Central memory CD4-positive, alpha-beta T cell (primary cell): Measurements from ENCODE around the gene DPP6.
A peak's percentile ranks its signal among the peaks of the same experiment; 100 is the strongest.

ENCODE experiments used
- DNase-seq: peaks from one replicate; pipeline ENCODE4 v3.0.0; 2022

The DPP6 gene

DNA sequence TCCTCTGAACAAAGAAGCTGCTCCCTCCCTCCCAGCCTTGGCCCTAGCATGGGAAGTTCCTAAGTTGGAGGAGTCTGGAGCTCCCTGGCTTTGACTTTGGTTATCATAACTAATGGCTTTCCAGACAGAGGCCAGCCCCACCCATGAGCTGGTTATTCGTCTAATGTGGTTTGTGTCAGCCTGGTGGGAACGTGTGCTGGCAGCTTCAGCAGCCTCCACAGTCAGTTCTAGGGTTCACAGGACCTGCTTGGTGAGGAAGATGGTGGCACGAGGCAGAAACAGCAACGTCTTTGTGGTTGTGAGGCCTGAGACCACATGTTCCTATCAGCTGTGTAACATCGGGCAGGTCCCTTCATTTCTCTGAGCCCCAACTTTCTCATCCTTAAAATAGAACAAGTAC, 847.7 kb downstream of the DPP6 start:
- no peak for DNase-seq

DNA sequence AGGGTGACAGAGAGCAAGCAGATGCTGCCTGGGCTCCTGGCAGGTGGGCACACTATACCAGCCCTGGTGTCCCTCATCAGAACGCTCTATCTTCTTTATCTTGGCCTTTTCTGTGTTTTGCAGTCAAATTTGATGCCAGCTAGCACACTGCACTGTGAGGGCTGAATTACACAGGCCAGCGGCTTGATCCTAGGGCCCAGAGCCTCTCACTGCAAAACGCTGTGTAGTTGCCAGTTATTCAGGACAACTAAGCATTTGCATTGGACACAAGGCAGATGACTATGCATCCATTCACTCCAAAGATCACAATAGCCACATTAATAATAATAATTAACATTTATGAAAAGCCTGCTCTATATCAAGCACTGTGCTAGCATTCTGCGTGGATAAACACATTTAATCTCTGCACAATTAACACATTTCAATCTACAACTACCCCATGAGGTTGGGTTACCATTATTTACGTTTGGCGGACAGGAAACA, 850.4 kb downstream of the DPP6 start:
- no peak for DNase-seq

DNA sequence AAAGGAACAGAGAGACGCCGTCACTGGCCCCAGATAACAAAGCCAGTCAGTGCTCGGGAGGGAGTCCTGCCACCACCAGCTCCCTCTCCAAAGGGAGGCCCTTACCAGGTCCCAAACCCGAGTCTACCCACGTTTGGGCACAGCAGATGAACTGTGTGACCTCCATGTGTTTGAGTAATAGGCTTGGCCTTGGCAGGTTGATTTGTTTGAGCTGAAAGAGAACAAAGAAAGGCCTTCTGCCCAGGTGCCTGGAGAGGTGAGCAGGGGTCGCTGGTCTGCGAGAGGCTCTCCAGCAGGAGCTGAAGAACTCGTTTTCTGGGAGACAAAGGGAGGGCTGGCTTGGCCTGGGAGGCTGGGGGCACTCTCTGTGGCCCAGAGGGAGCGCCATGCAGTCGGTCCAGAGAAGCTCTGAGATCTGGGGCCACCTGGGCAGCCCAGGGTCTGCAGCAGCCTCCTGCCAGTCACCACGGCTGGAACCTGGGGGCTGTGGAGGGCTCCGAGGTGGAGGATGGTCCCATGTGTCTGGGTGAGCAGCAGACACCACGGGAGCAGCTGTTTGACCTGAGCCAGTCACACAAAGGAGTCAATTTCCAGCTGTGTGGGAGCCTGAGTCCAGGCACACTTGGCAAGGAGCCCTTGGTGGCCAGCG, 851.0 kb downstream of the DPP6 start:
- no peak for DNase-seq

DNA sequence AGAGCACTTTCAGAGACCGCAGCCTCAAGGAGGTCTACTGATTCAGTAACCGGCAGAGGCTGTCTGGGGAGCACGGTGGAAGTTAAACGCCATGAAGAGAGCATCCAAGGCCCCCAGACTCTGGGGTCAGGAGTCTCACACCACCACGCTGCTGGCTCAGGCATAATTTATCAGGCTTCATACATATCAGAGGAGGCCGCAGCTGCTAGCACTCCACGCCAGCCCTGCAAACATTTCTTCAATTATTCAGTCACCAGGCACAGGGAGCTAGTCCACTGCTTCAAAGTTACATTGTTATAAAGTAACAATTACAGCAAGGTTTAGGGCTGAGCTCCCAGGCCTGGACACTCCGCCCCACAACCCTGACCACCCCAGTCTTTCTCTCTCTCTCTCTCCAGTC, 852.9 kb downstream of the DPP6 start:
- DNase-seq, result no peak

DNA sequence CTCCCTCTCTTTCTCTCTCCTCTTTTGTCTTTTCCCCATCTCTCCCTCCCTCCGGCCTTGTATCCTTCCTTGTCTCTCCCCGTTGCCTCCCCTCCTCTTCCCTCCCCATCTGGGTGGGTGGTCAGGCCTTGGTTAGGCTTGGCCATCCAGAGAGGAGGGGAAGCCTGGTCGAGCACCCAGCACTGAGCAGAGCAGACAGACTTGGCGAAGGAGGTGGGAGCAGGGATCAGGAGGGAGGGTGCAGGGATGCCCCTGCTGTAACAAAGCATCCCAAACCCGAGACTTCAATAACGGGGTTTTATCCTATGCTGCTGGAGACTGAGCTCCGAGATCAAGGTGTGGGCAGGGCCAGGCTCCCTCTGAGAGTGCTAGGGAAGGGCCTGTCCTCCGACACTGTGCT, 853.4 kb downstream of the DPP6 start:
- no peak for DNase-seq

DNA sequence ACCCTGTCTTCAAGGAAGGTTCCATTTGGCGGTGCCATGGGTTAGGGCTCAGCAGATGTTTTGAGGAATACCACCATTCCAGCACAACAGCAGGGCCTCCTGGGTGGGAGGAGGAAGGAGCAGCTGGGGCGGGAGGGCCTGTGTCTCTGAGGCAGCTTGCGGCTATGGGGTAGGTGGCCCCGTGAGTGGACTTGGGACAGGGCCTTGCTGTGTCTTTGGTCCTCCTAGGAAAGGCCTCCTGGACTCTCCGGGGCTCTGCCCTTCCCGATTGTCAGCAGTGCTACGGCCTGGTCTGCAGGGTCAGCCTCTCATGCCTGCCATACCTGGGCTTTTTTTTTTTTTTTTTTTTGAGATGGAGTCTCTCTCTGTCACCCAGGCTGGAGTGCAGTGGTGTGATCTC, 854.0 kb downstream of the DPP6 start:
- no peak for DNase-seq

DNA sequence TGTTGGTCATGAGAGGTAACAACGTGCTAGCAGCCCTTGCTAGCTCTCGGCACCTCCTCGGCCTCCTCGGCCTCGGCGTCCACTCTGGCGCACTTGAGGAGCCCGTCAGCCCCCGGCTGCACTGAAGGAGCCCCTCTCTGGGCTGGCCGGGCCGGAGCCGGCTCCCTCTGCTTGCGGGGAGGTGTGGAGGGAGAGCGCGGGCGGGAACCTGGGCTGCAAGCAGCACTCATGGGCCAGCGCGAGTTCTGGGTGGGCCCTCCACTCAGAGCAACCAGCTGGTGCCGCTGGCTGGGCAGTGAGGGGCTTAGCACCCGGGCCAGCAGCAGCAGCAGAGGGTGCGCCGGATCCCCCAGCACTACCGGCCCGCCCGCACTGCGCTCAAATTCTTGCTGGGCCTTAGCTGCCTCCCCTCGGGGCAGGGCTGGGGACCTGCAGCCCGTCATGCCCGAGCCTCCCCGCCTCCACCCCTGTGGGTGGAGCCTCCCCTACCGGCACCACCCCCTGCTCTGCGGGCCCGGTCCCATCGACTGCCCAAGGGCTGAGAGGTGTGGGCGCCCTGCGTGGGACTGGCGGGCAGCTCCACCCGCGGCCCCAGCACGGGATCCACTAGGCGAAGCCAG, 854.6 kb downstream of the DPP6 start:
- DNase-seq, result no peak

DNA sequence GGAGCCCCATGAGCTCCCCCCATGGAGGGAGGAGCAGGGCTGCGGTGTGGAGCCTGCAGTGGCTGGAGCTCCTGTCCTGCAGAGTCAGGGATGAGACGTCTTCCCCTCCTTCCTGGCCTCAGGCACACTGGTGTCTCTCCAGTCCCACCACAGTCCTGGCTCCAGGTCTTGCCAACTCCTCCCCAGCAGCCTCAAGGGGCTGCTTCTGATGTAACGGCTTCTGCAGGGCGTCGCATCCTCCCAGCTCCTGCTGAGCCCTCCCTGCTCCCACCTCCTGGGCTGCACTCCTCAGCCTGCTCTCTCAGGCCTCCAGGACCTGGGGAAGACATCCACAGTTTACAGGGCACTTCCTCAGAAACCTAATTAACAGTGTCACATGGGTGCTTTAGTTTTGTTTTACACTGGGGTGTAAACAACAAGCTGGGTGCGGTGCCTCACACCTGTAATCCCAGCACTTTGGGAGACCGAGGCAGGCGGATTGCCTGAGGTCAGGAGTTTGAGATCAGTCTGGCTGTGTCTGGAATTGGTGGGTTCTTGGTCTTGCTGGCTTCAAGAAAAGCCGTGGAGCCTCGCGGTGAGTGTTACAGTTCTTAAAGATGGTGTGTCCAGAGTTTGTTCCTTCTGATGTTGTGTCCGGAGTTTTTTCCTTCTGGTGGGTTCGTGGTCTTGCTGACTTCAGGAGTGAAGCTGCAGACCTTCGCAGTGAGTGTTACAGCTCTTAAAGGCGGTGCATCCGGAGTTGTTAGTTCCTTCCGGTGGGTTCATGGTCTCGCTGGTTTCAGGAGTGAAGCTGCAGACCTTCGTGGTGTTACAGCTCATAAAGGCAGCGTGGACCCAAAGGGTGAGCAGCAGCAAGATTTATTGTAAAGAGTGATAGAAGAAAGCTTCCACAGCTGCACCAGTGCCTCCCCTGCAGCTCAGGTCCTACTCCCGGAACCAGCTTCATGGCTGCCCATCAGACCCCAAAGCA, 855.7 kb downstream of the DPP6 start:
- DNase-seq, result no peak

DNA sequence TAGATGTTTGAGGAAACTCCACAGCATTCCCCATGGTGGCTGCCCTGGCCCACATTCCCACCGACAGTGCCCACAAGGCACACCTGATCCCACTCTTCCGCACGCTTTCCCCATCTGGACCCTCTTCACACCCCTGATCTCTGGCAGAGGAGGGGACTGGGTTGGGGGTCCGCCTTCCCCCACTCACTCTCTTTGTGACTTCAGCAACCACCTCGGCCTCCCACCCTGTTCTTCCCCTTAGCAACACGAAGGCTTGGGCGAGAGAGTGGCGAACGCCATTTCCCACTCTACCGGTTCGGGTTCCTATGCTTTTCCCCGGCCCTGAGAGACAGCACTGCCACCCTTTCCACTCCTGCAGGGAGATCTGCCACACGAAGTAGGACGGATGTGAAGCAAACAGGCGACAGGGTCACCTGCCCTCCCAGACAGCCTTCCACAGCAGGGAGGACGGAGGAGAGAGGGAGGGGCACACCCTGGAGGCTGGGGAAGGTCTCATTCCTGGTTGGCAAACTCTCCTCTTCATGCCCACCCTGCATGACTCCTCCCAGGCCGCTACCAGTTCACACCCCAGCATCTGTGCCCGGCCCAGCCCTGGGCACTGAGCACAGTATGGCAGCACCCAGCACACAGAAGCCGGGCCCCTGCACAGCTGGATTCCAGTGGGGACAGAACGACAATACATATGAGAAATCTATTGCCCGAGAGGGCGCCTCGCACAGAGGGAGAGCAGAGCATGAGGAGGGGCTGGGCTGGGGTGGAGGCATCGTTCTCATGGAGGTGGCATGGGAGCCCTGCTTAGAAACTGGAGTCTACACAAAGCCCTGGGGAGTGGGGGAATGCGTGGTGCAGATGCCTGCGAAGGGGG, 857.3 kb downstream of the DPP6 start:
- DNase-seq, result no peak

DNA sequence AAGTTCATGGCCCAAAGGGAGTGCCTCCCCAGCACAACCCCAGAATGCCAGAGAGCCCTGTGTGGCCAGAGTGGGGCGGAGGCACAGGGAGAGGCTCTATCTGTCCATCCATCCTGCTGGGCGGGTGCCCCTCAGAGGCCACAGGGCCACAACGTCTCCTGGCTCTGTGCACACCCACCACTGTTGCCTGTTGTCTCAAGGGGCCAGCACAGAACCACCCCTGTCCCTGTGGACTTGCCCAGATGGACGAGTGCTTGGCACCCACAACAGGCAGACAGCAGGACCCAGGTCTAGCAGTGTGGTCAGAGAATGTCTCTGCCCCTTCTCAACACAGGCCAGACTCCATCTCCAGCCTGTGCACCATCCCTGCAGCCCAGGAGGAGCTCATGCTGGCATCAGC, 857.9 kb downstream of the DPP6 start:
- no peak for DNase-seq

DNA sequence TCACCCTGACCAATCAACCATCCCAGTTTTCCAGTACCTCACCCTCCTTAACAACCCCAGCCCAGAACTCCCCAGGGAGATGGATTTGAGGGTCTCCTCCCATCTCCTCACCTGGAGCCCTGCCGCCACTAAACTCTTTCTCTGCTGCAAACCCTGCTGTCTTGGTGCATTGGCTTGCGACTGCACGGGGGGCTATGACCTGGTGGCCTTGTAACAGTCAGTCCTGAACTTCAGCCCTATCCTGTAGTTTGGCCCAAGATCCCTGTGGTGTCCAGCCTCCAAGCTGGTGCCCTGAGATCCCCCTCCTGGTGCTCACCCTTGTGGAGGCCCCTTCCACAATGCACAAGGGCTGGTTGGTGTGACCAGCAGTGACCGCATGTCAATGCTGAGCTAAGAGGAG, 858.8 kb downstream of the DPP6 start:
- no peak for DNase-seq

DNA sequence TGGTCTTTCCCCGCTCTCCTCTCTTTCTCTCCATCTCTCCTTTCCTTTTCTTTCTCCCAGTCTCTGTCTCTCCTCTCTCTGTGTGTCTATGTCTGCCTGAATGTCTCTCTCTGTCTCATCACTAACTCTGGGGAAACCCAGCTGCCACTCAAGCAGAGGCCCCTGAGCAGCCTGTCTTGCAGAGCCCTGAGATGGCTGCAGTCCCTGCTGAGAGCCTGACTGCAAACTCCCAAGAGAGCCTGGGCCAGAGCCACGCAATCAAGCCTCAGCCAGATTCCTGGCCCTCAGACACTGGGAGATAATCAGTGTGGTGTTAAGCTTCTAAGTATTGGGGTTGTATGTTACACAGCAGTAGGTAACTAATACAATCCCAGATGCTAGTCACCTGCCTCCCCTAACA, 859.2 kb downstream of the DPP6 start:
- no peak for DNase-seq

DNA sequence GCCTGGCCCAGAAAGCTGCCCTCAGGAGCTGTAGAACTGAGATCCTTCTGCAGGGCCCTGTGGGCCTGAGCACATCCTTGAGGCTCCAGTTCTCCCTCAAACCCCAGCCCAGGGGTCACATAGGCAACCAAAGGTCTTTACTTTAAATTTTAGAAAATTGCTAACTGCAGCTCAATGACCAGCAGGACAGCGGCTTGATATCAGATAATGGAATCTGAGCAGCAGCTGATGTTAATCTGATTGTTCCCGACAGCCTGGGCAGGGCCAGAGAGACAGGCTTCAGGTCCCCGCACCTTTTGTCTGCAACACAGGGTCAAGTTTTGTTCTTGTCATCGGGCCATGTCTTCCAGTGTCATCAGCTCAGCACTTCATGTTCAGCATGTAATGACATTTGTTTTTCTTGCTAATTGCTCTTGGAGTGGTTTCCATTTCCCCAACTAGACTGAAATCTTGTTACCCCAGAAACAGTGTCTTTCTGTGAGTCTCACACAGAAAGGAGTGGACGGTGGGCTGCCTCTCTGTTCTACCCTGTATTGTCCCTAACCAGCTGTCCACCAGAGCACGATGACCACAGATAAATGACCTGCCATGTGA, 859.8 kb downstream of the DPP6 start:
- DNase-seq, result no peak

DNA sequence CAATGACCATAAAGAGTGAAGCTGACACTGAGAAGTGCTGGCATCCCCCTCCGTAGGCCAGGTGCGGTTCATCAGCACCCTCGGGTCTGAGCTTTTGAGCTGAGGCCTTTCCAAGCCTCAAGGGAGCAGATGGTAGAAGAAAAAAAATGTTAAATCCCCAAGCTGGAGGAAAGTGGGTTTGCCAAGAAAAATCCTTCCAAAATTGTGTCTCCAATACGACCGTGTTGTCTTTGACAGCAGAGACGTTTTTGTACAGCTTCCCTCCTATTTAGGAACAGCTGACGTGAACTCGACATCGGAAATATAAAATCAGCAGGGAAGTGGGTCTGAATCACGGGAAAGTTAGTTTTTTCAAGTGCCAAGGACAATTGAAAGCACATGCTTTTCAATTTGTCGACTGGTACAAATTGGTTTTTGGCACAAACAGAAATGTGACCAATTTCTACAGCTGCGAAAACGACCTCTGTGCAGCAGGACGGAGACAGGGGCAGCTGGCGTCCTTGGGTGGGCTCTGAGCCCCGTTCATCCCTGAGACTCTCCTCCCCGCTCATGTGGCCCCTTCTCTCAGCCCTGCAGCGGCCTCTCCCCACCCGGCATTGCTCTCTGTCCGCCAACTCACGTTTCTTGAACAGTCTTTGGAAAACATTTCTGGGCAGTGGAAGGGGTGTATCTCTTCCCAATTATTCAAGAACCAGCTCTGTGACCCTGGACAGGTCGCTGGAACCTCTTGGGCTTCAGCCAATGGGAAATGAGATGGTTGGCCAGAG, 860.9 kb downstream of the DPP6 start:
- DNase-seq, result no peak

DNA sequence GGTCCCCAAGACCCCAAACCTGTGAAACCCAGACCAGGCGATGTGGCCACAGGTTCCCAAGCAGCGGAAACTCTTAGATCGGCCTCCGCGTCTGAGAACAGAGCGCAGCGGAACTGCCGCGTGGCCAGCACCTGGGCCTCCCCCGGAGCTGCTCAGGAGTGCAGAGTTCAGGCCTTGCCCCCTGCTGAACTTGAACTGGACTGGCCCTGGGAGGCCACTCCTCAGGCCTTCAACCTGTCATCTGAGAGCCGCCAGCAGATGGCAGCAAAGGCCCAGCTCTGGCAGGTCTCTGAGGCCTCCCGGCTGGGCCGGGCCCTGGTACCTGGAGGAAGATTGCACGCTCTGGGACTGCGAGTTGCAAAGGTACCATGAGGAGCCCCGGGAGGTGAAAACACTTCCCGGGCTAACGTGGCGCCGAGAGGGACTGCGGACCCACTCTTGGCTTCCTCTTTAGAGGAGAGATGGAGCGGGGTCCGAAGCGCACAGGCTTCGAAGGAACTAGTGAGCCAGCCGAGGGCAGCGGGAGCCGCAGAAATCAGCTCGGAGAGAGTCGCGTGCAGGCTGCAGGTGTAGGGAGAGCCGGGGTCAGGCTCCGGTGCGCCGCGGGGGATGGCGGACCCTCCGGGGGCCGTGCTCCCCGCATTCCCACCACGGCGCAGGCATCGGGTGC, 861.6 kb downstream of the DPP6 start:
- DNase-seq, result peak; percentile 76

DNA sequence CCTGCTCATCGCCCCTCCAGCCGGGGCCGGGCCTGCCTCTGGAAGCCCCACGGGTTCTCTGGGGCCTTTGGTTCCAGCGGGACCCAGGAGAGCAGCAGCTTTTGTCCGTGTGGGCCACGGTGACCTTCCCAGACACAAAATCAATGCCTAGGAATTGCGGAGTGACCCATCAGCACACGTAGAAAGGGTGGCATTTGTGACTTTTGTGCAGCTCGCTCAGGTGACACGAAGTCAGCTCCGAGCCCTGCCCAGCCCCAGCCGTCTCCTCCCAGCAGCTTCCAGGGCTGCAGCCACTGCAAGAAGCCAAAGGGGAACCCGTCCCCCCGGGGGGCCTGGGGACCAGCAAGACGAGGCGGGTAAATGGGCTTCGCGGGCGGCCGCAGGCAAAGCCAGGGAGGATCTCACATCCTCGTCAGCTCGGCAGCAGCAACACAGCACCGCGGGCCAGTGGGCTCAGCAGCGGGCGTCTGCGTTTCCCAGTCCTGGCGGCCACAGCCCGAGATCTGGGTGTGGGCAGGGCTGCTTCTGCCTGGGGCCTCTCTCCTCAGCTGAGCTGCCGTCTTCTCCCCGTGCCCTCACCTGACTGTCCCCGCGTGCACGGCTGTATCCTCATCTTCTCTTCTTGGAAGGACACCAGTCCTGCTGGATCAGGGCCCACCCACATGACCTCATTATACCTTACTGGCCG, 862.3 kb downstream of the DPP6 start:
- no peak for DNase-seq

DNA sequence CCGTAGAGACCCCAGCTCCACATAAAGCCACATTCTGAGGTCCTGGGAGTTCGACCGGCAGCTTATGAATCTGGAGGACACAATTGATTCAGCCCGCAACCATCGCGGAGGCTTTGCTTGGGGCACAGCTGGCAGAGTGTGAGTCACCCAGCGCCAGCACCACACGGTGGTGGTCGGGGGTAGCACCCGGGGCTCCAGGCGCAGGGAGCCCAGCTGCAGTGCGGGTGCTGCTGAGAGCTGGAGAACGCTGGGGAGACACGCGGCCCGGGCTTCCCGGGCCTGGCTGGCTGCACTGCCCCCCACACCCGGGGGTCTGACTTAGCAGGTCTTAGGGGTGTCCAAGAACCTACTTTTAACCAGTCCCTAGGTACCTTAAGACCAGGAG, 862.8 kb downstream of the DPP6 start:
- no peak for DNase-seq

DNA sequence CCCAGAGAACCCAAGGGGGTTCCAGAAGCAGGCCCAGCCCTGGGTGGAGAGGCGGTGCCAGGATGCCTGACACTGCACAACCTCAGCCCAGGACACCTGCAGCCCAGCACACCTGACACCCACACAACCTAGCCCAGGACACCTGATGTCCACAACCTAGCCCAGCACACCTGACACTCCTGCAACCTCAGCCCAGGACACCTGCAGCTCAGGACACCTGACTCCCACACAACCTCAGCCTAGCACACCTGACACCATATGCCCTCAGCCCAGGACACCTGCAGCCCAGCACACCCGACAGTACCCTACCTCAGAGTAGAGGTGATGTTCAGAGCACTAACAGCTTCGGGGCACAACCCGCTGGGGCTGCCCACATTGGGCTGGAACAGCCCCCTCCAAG, 863.4 kb downstream of the DPP6 start:
- no peak for DNase-seq

DNA sequence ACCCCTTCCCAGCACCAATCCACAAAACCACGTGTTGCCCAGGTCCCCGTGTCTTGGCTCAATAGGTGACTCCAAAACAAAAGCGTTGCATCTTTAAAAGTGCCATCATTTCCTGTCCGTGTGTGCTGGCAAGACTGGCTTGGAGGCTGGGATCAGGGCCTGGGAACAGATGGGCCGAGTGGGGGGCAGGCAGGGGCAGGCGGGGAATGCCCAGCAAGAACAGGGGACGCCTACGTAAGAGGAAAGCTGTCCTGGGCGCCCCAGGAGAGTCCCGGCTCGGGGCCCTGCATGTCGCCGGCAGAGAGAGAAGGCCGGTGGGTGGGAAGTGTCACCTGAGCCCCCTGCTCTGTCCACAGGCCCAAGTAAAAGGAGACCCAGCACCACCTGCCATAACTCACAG, 864.2 kb downstream of the DPP6 start:
- no peak for DNase-seq
